Ureter (tissue), 1 donor: Measurements from ENCODE around the gene RAB11B. TPM values are rescaled to one million over a fixed set of nuclear protein-coding genes. Genes with fewer than 3 reads are reported as not detected.
"Not testable (repeated sequence)": the region's sequence is repeated elsewhere in the genome, so short reads cannot be mapped to it uniquely, and the experiment has no call there.

Experiments used
- DNase-seq: peaks from one replicate; pipeline ENCODE4 v3.0.0-alpha.2; 2020; ENCODE audit warnings: low spot score
- total RNA-seq: library from RNA; stranded (reverse); gene quantifications from one replicate; pipeline ENCODE4 v1.2.4, GENCODE V29; 2023
- donor health status: DM: yes; HTN: yes; CAD: no.

RAB11B gene
- total RNA-seq: 133 TPM

GRCh38 chr19:8389891-8390616 is at the start of gene RAB11B:
RAB11B (plus strand) TSS chr19:8390360; CDS start chr19:8390417, 57 bp downstream.
- peak; percentile 100 for DNase-seq

GRCh38 chr19:8341504-8341903 is 48.7 kb upstream of the RAB11B start:
- DNase-seq: not testable (repeated sequence)

- no peak for DNase-seq
Measured at GRCh38 chr19:8342316-8342683, 47.9 kb upstream of the RAB11B start.

- peak; percentile 94 for DNase-seq
Measured at GRCh38 chr19:8342684-8343482, 47.3 kb upstream of the RAB11B start, which contains the start of gene KANK3. KANK3 (minus strand) TSS chr19:8343262; CDS start chr19:8337828, 5,434 bp downstream.

GRCh38 chr19:8343483-8343844 is 46.7 kb upstream of the RAB11B start:
- DNase-seq: no peak

- DNase-seq: not testable (repeated sequence)
Measured at GRCh38 chr19:8349629-8350372, 40.4 kb upstream of the RAB11B start.

- DNase-seq: no peak
Measured at GRCh38 chr19:8352134-8352827, 37.9 kb upstream of the RAB11B start.

- DNase-seq: not testable (repeated sequence)
Measured at GRCh38 chr19:8352845-8353244, 37.3 kb upstream of the RAB11B start.

- no peak for DNase-seq
Measured at GRCh38 chr19:8355631-8356402, 34.3 kb upstream of the RAB11B start.

GRCh38 chr19:8357007-8357521 is 33.1 kb upstream of the RAB11B start:
- no peak for DNase-seq

- no peak for DNase-seq
Measured at GRCh38 chr19:8358948-8359347, 31.2 kb upstream of the RAB11B start.

- DNase-seq: no peak
Measured at GRCh38 chr19:8360196-8360595, 30.0 kb upstream of the RAB11B start.

GRCh38 chr19:8361921-8362793 is 28.0 kb upstream of the RAB11B start:
- DNase-seq: peak; percentile 95

- peak; percentile 80 for DNase-seq
Measured at GRCh38 chr19:8363803-8364771, 26.1 kb upstream of the RAB11B start, which contains the start of gene ANGPTL4. ANGPTL4 (plus strand) TSS chr19:8364155; CDS start chr19:8364322, 167 bp downstream.

GRCh38 chr19:8366121-8366581 is 24.0 kb upstream of the RAB11B start:
- no peak for DNase-seq

GRCh38 chr19:8366961-8367326 is 23.2 kb upstream of the RAB11B start:
- DNase-seq: no peak

GRCh38 chr19:8367327-8368001 is 22.7 kb upstream of the RAB11B start:
- DNase-seq: peak; percentile 88
